ENCODE data around the gene RTL10. TPM values are rescaled to one million over a fixed set of nuclear protein-coding genes. Genes with fewer than 3 reads are reported as not detected.
A peak's percentile ranks its signal among the peaks of the same experiment; 100 is the strongest.

RTL10 gene
- total and polyA plus RNA-seq, 2 donors from 2014 or later = 8.8 to 16.7 TPM

GRCh38 chr22:19809741-19810140 is 44.9 kb downstream of the RTL10 start:
- no peak for FAIRE-seq
- no peak overlapping the region for H3K27ac ChIP-seq (ENCODE audit: low read depth in 2 of 2, low read length in 2 of 2)
- no peaks in the 10 kb centered on the region for H3K36me3 ChIP-seq (ENCODE audit: control insufficient read depth in 2 of 3, insufficient read depth in 3 of 3, low read length in 3 of 3)
- H3K9me3 ChIP-seq (ENCODE audit: control insufficient read depth in 2 of 3, insufficient read depth in 1 of 3, low read length in 3 of 3) = no peaks in the 10 kb centered on the region
- peak in 1 of 5 donors; percentile 28 for DNase-seq
- no peak overlapping the region for H3K4me3 ChIP-seq (ENCODE audit: low read length in 3 of 3)
- H3K4me1 ChIP-seq (ENCODE audit: control insufficient read depth in 2 of 3, insufficient read depth in 2 of 3, low read depth in 1 of 3, low read length in 3 of 3) = no peaks in the 10 kb centered on the region
- H3K9ac ChIP-seq (ENCODE audit: low read length in 3 of 3) = no peak overlapping the region
- TF ChIP-seq, protein P1, sequence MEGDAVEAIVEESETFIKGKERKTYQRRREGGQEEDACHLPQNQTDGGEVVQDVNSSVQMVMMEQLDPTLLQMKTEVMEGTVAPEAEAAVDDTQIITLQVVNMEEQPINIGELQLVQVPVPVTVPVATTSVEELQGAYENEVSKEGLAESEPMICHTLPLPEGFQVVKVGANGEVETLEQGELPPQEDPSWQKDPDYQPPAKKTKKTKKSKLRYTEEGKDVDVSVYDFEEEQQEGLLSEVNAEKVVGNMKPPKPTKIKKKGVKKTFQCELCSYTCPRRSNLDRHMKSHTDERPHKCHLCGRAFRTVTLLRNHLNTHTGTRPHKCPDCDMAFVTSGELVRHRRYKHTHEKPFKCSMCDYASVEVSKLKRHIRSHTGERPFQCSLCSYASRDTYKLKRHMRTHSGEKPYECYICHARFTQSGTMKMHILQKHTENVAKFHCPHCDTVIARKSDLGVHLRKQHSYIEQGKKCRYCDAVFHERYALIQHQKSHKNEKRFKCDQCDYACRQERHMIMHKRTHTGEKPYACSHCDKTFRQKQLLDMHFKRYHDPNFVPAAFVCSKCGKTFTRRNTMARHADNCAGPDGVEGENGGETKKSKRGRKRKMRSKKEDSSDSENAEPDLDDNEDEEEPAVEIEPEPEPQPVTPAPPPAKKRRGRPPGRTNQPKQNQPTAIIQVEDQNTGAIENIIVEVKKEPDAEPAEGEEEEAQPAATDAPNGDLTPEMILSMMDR (IDR thresholded peaks at IDR 0.05; ENCODE audit: borderline replicate concordance, extremely low read depth, insufficient read depth) = no peak
- H3K27me3 ChIP-seq (ENCODE audit: control insufficient read depth, insufficient read depth, low read length) = no peaks in the 10 kb centered on the region
- intact Hi-C loops (cut with DNase I) = no loop called here

DNA sequence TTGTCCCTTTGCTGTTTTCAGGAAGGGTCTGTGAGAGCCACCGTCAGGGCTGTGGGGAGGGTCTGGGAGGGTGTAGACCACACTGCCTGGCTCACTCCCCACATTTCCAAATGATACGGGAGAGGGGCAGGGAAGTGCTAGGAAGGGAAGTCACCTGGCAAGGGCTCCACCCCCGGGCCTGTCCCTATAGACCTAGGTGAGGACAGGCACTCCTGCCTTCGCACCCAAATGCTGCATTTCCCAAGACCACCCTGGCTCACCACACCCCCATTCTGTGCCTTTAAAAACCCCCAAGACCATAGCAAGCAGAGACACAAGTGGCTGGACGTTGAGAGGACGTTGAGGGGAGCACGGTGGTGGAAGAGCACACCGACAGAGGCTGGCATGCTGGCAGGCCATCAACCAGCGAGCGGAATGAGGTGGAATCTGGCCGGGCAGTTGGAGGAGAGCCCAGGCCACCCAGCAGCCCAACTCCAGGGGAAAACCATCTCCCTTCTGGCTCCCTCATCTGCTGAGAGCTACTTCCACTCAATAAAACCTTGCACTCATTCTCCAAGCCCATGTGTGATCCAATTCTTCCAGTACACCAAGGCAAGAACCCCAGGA is 45.7 kb downstream of the RTL10 start:
- peak in 2 of 5 donors; percentile 24 to 39 for DNase-seq
- no peak overlapping the region for H3K4me3 ChIP-seq (ENCODE audit: low read length in 3 of 3)
- H3K4me1 ChIP-seq (ENCODE audit: control insufficient read depth in 2 of 3, insufficient read depth in 2 of 3, low read depth in 1 of 3, low read length in 3 of 3) = no peaks in the 10 kb centered on the region
- H3K9ac ChIP-seq (ENCODE audit: low read length in 3 of 3) = no peak overlapping the region
- H3K36me3 ChIP-seq (ENCODE audit: control insufficient read depth in 2 of 3, insufficient read depth in 3 of 3, low read length in 3 of 3) = no peaks in the 10 kb centered on the region
- FAIRE-seq = no peak
- H3K27me3 ChIP-seq (ENCODE audit: control insufficient read depth, insufficient read depth, low read length) = no peaks in the 10 kb centered on the region
- TF ChIP-seq, protein P1 (IDR thresholded peaks at IDR 0.05; ENCODE audit: borderline replicate concordance, extremely low read depth, insufficient read depth) = no peak
- H3K27ac ChIP-seq (ENCODE audit: low read depth in 2 of 2, low read length in 2 of 2) = no peak overlapping the region
- H3K9me3 ChIP-seq (ENCODE audit: control insufficient read depth in 2 of 3, insufficient read depth in 1 of 3, low read length in 3 of 3) = no peaks in the 10 kb centered on the region
- intact Hi-C loops (cut with DNase I) = no loop called here

DNA sequence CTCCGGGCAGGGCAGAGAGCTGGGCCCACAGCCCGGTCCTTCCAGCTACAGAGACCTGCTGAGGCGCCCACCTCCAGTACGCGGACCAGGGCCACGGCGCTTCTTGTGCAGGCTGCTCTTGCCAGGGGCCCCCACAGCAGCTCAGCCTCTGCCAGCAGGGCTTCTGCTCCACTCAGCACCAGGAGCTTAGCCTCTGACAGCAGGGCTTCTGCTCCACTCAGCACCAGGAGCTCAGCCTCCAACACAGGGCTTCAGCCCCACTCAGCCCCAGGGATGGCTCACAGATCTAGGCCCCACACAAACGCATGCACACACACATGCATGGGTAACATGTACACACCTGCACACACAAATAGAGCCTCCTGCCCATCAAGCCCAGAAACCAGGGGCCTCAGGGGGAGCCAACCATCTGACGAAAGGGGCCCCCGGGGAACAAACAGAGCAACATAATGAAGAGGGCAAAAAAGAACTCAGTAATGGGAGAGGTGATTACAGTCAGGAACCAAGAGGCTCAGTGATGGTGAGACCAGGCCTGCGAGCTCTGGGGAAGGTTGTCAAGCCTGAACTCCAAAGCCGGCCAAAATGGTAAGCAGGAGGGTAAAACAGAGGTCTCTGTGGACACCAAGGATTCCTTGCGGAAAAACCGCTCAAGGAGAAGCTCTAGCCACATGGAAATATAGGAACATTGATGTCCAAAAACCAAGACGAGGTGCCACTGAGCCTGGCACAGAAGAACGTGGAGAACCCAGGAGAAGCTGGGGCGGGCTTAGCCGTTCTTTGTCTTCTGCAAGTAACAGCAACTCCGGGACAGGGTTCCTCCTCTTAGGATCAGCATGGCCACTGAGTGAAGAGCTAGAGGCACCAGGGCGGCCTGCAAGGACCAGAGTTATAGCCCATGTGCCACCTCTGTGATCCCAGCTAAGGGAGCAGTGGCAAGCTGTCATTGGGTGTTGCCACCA is 46.5 kb downstream of the RTL10 start:
- FAIRE-seq (no peak), DNase-seq (peak in 2 of 5 donors; percentile 28 to 65)
- H3K9me3 ChIP-seq (ENCODE audit: control insufficient read depth in 2 of 3, insufficient read depth in 1 of 3, low read length in 3 of 3) = no peaks in the 10 kb centered on the region
- no peak overlapping the region for H3K27ac ChIP-seq (ENCODE audit: low read depth in 2 of 2, low read length in 2 of 2)
- intact Hi-C loops (cut with DNase I) = no loop called here
- H3K4me1 ChIP-seq (ENCODE audit: control insufficient read depth in 2 of 3, insufficient read depth in 2 of 3, low read depth in 1 of 3, low read length in 3 of 3) = no peaks in the 10 kb centered on the region
- no peak overlapping the region for H3K9ac ChIP-seq (ENCODE audit: low read length in 3 of 3)
- TF ChIP-seq, protein P1 (IDR thresholded peaks at IDR 0.05; ENCODE audit: borderline replicate concordance, extremely low read depth, insufficient read depth) = no peak
- no peaks in the 10 kb centered on the region for H3K27me3 ChIP-seq (ENCODE audit: control insufficient read depth, insufficient read depth, low read length)
- H3K36me3 ChIP-seq (ENCODE audit: control insufficient read depth in 2 of 3, insufficient read depth in 3 of 3, low read length in 3 of 3) = no peaks in the 10 kb centered on the region
- no peak overlapping the region for H3K4me3 ChIP-seq (ENCODE audit: low read length in 3 of 3)
